NCI-H2196 (cell line): Measurements from ENCODE around the gene PPP1R10.

Experiments
- DNase-seq: peaks from one replicate; lab custom pipeline; 2025; ENCODE audit not compliant: unreplicated experiment; lab: John Stamatoyannopoulos, UW

PPP1R10 gene

GRCh38 chr6:30557683-30557981 lies 59.4 kb downstream of the PPP1R10 start:
- no peak for DNase-seq

DNA sequence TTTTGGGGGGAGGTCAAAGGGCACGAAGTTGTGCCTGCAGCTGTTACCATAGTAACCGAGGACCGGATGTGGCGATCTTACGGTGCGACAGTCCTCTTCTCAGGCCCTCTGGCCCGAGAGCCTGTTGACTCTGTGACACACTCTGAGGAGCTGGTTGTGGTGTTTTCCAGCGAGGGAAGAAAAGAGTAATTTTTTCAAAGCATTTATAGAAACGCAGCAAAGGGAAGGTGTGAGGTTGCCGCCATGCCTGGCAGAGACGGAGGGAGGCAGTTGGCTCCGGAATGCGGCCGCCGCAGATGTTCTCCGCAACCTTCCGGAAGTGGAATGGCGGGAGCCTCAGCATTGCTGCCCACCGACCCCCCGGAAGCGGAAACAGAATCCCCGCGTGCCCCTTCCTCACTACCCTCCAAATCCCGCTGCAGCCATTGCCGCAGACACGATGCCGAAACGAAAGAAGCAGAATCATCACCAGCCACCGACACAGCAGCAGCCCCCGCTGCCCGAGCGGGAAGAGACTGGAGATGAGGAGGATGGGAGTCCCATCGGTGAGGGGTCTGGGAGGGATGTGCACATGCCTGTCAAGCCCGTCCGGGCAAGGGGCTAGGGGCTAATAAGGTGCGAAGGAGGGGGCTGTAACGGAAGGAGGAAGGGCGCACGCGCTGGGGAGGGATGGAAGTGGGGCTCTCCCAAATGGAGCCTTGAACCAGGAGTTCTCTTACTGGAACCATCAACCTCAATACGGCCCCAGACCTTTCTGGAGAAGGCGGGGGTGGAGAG lies 59.9 kb downstream of the PPP1R10 start, which contains the start of gene PRR3:
Gene PRR3, plus strand, starts transcription at position 390 of the 777 bp plus-strand sequence. Its CDS starts 50 bp downstream, at position 440.
- peak; percentile 94 for DNase-seq

DNA sequence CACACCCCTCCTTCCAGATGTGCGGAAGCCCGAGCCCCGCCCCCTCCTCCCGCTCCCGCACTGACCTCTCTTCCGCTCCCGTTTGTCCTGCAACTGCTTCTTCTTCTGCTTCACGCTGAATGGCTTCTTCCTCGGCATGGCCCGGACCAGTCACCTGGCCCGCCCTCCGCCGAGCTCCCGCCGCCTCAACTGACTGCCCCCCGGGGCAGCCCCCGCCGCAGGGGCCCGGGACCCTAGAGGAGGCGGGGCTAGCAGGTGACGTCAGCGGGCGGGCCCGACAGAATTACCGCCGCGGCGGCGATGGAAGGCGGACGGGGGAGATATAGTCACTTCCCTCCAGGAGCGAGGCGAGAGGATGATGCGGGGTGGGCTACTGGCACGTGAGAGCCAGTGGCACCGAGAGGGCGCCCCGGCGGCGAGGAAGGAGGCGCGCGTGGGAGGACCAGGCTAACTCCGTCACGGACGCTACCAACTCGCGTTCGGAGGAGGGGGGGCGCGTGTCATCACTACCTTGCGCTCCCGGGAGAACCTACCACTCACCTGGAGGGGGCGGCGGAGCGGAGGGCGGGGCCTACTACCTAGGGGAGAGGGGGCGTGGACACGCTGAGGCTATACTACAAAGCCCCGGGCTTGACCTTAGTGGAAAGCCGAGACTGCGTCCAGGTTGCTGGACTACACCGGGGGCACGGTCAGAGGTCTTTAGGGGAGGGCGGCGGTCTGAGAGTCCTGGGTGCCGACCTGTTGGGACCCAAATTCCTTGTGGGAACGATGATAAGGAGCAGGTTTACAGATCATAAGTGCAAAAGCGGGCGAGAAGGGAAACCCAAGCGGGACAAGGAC lies 60.8 kb downstream of the PPP1R10 start, which contains the start of gene GNL1:
Gene GNL1, minus strand, starts transcription at position 424 of the 840 bp plus-strand sequence. Its CDS starts 286 bp downstream, at position 138.
- peak; percentile 95 for DNase-seq

DNA sequence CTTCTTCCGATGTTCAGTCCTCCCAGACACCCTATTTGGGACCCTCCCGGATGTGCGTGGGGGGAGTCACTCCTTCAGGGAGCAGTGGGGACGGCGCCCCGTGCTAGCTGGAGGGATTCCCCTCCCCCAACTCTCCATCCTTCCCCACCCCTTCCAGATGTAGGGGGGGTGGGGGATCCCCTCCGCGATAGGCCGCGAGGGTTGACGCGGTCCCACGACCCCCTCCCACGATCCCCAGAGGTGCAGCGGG lies 61.3 kb downstream of the PPP1R10 start:
- DNase-seq: no peak

DNA sequence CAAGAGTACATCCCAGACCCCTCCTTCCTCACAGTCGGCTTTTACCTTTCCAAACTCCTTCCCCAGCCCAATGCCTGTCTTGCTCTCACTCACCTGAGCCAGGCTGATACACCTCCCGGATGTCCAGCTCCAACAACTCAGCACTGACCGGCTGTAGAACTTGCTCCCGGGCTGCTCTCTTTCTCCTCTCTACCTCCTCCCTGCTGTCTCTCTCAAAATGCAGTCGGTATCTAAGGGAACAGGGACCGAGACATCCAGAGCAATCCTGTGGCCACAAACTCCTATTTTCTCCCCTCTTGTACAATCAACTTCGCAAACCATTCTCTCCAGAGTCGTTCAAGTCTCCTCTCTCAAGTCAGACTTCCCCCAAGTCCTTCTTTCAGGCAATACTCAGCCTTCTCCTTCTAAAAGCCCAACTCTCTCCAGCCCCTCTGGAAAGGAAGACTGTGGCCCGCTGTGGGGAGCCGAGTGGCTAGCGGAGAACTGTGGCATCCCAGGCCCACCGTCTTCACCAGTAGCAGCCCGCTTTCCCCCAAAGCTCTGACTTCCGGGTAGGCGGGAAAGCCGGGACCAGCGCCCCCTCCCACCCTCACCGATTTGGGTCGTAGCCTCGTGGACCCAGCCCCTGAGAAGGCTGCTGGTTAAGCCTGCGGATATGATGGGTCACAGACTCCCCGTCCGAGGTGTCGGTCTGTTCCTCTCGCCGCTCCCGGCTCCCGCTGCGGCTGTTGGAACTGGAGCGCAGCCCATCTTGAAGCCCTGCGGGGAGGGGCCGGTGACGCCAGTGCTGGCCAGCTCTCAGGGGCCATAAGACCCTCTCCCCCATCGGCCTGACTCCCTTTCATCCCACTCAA lies 61.9 kb downstream of the PPP1R10 start:
- no peak for DNase-seq

DNA sequence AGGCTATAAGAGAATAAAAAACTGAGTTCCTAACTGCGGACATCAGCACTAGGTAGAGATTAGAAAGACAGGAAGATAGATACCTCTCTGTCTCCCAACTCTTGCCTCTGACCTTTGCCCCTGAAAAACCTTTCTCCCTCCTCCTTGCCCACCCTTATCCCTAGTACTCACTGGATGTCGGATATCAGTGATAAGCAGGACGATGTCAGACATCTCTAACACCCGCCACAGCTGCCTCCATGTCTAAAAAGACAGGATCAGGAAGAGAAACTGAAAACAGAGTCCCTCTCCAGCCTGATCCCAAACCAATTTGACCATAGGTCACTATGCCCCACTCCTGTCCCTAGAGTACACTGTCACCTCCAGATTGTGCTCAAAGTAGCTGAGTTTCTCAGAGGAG lies 62.6 kb downstream of the PPP1R10 start:
- DNase-seq: no peak
